GM18502 (cell line): ENCODE results near the gene SCNN1B.
"Not testable (repeated sequence)": the region's sequence is repeated elsewhere in the genome, so short reads cannot be mapped to it uniquely, and the experiment has no call there.

ENCODE experiments used
- ATAC-seq: cut with Tn5 transposase; IDR thresholded peaks from one replicate; pipeline ENCODE4 v1.9.1; 2021; ENCODE audit warnings: mild to moderate bottlenecking; ENCODE audit not compliant: unreplicated experiment, poor library complexity

The SCNN1B gene

GRCh38 chr16:23375643-23376042 lies 73.5 kb downstream of the SCNN1B start:
- ATAC-seq: no peak

- ATAC-seq: no peak
Measured at GRCh38 chr16:23377071-23377931, 75.2 kb downstream of the SCNN1B start.

GRCh38 chr16:23378256-23378655 lies 76.2 kb downstream of the SCNN1B start:
- no peak for ATAC-seq

GRCh38 chr16:23378921-23379320 lies 76.8 kb downstream of the SCNN1B start:
- ATAC-seq: no peak

- ATAC-seq: no peak
Measured at GRCh38 chr16:23379707-23380106, 77.6 kb downstream of the SCNN1B start.

- ATAC-seq: no peak
Measured at GRCh38 chr16:23380501-23380951, 78.4 kb downstream of the SCNN1B start.

GRCh38 chr16:23381702-23382101 lies 79.6 kb downstream of the SCNN1B start:
- not testable (repeated sequence) for ATAC-seq

- no peak for ATAC-seq
Measured at GRCh38 chr16:23382279-23382678, 80.2 kb downstream of the SCNN1B start.

GRCh38 chr16:23383881-23384280 lies 81.8 kb downstream of the SCNN1B start:
- ATAC-seq: no peak

- ATAC-seq: no peak
Measured at GRCh38 chr16:23384878-23385277, 82.8 kb downstream of the SCNN1B start.

- no peak for ATAC-seq
Measured at GRCh38 chr16:23385441-23385840, 83.3 kb downstream of the SCNN1B start.

GRCh38 chr16:23387666-23388065 lies 85.6 kb downstream of the SCNN1B start:
- ATAC-seq: no peak

- ATAC-seq: no peak
Measured at GRCh38 chr16:23388786-23389185, 86.7 kb downstream of the SCNN1B start.

- no peak for ATAC-seq
Measured at GRCh38 chr16:23389201-23389600, 87.1 kb downstream of the SCNN1B start.

- ATAC-seq: not testable (repeated sequence)
Measured at GRCh38 chr16:23389936-23390335, 87.8 kb downstream of the SCNN1B start.

- no peak for ATAC-seq
Measured at GRCh38 chr16:23391381-23392222, 89.5 kb downstream of the SCNN1B start.

GRCh38 chr16:23392223-23392600 lies 90.1 kb downstream of the SCNN1B start:
- ATAC-seq: no peak

GRCh38 chr16:23394141-23394831 lies 92.2 kb downstream of the SCNN1B start:
- no peak for ATAC-seq

GRCh38 chr16:23395732-23396131 lies 93.6 kb downstream of the SCNN1B start:
- ATAC-seq: no peak

- ATAC-seq: no peak
Measured at GRCh38 chr16:23397464-23397863, 95.4 kb downstream of the SCNN1B start.
